H9 (cell line): ENCODE measurements around the gene CXXC1. TPM values are rescaled to one million over a fixed set of nuclear protein-coding genes. Genes with fewer than 3 reads are reported as not detected.

Experiments used
- DNase-seq: peaks from one replicate; pipeline ENCODE4 v3.0.0-alpha.2; 2017
- H2AFZ ChIP-seq: one replicate; pipeline ENCODE4 v1.6.1; 2013; ENCODE audit warnings: mild to moderate bottlenecking, low read length, control low read depth, moderate library complexity
- H2AK5ac ChIP-seq: 2 replicates; pipeline ENCODE4 v1.6.1; 2013; ENCODE audit warnings: low read length, control low read depth, mixed read lengths; ENCODE audit not compliant: insufficient read length
- H2BK120ac ChIP-seq: one replicate; pipeline ENCODE4 v1.6.1; 2013; ENCODE audit warnings: low read depth, mild to moderate bottlenecking, low read length, control low read depth, inconsistent platforms; ENCODE audit not compliant: poor library complexity, severe bottlenecking
- H2BK12ac ChIP-seq: 2 replicates; pipeline ENCODE4 v1.6.1; 2013; ENCODE audit warnings: low read length, control low read depth, mixed read lengths, low read depth; ENCODE audit not compliant: insufficient read length
- H2BK15ac ChIP-seq: 2 replicates; pipeline ENCODE4 v1.6.1; 2013; ENCODE audit warnings: low read depth, low read length, control low read depth
- H2BK20ac ChIP-seq: one replicate; pipeline ENCODE4 v1.6.1; 2013; ENCODE audit warnings: low read depth, mild to moderate bottlenecking, low read length, control low read depth, inconsistent platforms; ENCODE audit not compliant: poor library complexity, severe bottlenecking
- H2BK5ac ChIP-seq: 2 replicates; pipeline ENCODE4 v1.6.1; 2013; ENCODE audit warnings: low read length, control low read depth, mixed read lengths; ENCODE audit not compliant: insufficient read length
- H3K14ac ChIP-seq: 2 replicates; pipeline ENCODE4 v1.6.1; 2013; ENCODE audit warnings: low read length, control low read depth; ENCODE audit not compliant: insufficient read depth
- H3K18ac ChIP-seq: 2 replicates; pipeline ENCODE4 v1.6.1; 2013; ENCODE audit warnings: low read depth, mild to moderate bottlenecking, mixed read lengths, low read length, control low read depth; ENCODE audit not compliant: insufficient read length
- H3K23ac ChIP-seq: 2 replicates; pipeline ENCODE4 v1.6.1; 2013; ENCODE audit warnings: low read length, control low read depth, mixed read lengths, low read depth; ENCODE audit not compliant: insufficient read length
- H3K23me2 ChIP-seq: 2 replicates; pipeline ENCODE4 v1.6.1; 2013; ENCODE audit warnings: low read depth, mild to moderate bottlenecking, mixed read lengths, low read length, control low read depth; ENCODE audit not compliant: insufficient read length, poor library complexity, severe bottlenecking
- H3K27ac ChIP-seq: 2 replicates; pipeline ENCODE4 v1.5.1; 2013; ENCODE audit warnings: low read length, control low read depth, mixed read lengths, low read depth; ENCODE audit not compliant: insufficient read length
- H3K27me3 ChIP-seq: 2 replicates; pipeline ENCODE4 v1.6.1; 2013; ENCODE audit warnings: low read length, control low read depth, inconsistent platforms; ENCODE audit not compliant: insufficient read depth
- H3K4ac ChIP-seq: 2 replicates; pipeline ENCODE4 v1.6.1; 2013; ENCODE audit warnings: low read depth, mild to moderate bottlenecking, control low read depth, inconsistent platforms, low read length, moderate library complexity
- H3K4me1 ChIP-seq: 2 replicates; pipeline ENCODE4 v1.6.1; 2013; ENCODE audit warnings: low read length, control low read depth, inconsistent platforms; ENCODE audit not compliant: insufficient read depth
- H3K4me2 ChIP-seq: 2 replicates; pipeline ENCODE4 v1.6.1; 2013; ENCODE audit warnings: low read length, control low read depth, mixed read lengths; ENCODE audit not compliant: insufficient read length, insufficient read depth
- H3K56ac ChIP-seq: 2 replicates; pipeline ENCODE4 v1.6.1; 2013; ENCODE audit warnings: low read depth, mild to moderate bottlenecking, mixed read lengths, low read length, control low read depth; ENCODE audit not compliant: insufficient read length
- H3K79me1 ChIP-seq: 2 replicates; pipeline ENCODE4 v1.6.1; 2013; ENCODE audit warnings: low read depth, mild to moderate bottlenecking, moderate library complexity, low read length, control low read depth, inconsistent platforms; ENCODE audit not compliant: insufficient read depth, poor library complexity, severe bottlenecking
- H3K79me2 ChIP-seq: 2 replicates; pipeline ENCODE4 v1.6.1; 2013; ENCODE audit warnings: low read length, control low read depth, inconsistent platforms; ENCODE audit not compliant: insufficient read depth
- H3K9ac ChIP-seq: 2 replicates; pipeline ENCODE4 v1.6.1; 2013; ENCODE audit warnings: low read length, control low read depth, mixed read lengths; ENCODE audit not compliant: insufficient read length; ENCODE audit errors: extremely low read depth
- H3K9me3 ChIP-seq: one replicate; pipeline ENCODE4 v1.6.1; 2013; ENCODE audit warnings: low read depth, low read length, inconsistent platforms; ENCODE audit not compliant: control insufficient read depth
- H3T11ph ChIP-seq: one replicate; pipeline ENCODE4 v1.6.1; 2013; ENCODE audit warnings: mild to moderate bottlenecking, low read length, control low read depth, inconsistent platforms
- H4K20me1 ChIP-seq: one replicate; pipeline ENCODE4 v1.6.1; 2013; ENCODE audit not compliant: control insufficient read depth, insufficient read length, insufficient read depth
- H4K5ac ChIP-seq: 2 replicates; pipeline ENCODE4 v1.6.1; 2013; ENCODE audit warnings: low read depth, mild to moderate bottlenecking, mixed read lengths, low read length, control low read depth; ENCODE audit not compliant: insufficient read length
- H4K8ac ChIP-seq: replicated peaks from 2 replicates; pipeline ENCODE4 v1.6.1; 2013; ENCODE audit warnings: low read length, control low read depth, mixed read lengths, low read depth; ENCODE audit not compliant: insufficient read length
- H4K91ac ChIP-seq: 2 replicates; pipeline ENCODE4 v1.6.1; 2013; ENCODE audit warnings: low read depth, mild to moderate bottlenecking, moderate library complexity, mixed read lengths, low read length, control low read depth; ENCODE audit not compliant: insufficient read length
- H3K27ac Mint-ChIP-seq, 3 experiments: 2 replicates in 2 of 3; 3 replicates in 1 of 3; pipeline ENCODE4 v1.8.0; 2020 to 2021; ENCODE audit warnings: mixed read lengths in 3 of 3, mild to moderate bottlenecking in 1 of 3, moderate library complexity in 1 of 3
- H3K27me3 Mint-ChIP-seq: 2 replicates; pipeline ENCODE4 v1.8.0; 2021; ENCODE audit warnings: low read depth, mild to moderate bottlenecking, moderate library complexity, mixed read lengths
- H3K36me3 Mint-ChIP-seq, 3 experiments: 2 replicates in 2 of 3; 3 replicates in 1 of 3; pipeline ENCODE4 v1.8.0; 2020 to 2021; ENCODE audit warnings: low read depth in 3 of 3, mixed read lengths in 3 of 3; ENCODE audit not compliant: insufficient read depth in 1 of 3
- H3K4me1 Mint-ChIP-seq, 2 experiments: 2 replicates each; pipeline ENCODE4 v1.8.0; 2020; ENCODE audit warnings: mixed read lengths in 2 of 2
- H3K4me3 Mint-ChIP-seq, 2 experiments: 2 replicates in 1 of 2; 3 replicates in 1 of 2; pipeline ENCODE4 v1.8.0; 2020 to 2021; ENCODE audit warnings: mild to moderate bottlenecking in 2 of 2, mixed read lengths in 2 of 2, moderate library complexity in 1 of 2
- H3K9me3 Mint-ChIP-seq, 2 experiments: 2 replicates in 1 of 2; 3 replicates in 1 of 2; pipeline ENCODE4 v1.8.0; 2020; ENCODE audit warnings: mild to moderate bottlenecking in 2 of 2, mixed read lengths in 2 of 2, moderate library complexity in 1 of 2
- CTCF ChIP-seq: fragments of 200-600 bp; sonication (generic); conservative IDR thresholded peaks from 3 replicates; pipeline ENCODE4 v1.8.0; 2021; ENCODE audit warnings: antibody characterized with exemption, mild to moderate bottlenecking
- WGBS: extraction: QIAGEN DNeasy Blood & Tissue Kit; methylation state at CpG from one replicate; pipeline ENCODE4 v1.1.7; 2013; ENCODE audit warnings: missing lambda C conversion rate, low lambda C conversion rate, mixed read lengths; ENCODE audit not compliant: insufficient read length; ENCODE audit errors: extremely low coverage; 5-methylcytosine and 5-hydroxymethylcytosine counted together
- total RNA-seq: library from RNA; stranded (reverse); gene quantifications from 2 replicates; pipeline ENCODE4 v1.2.1, GENCODE V29; 2021

CXXC1 gene
- total RNA-seq, 1 experiment from 2014 or later, result 95.9 TPM

- H3K27ac Mint-ChIP-seq, result no peak overlapping the region
- Histone ChIP-seq H4K8ac (no peak overlapping the region), H3K9me3 (no peaks in the 10 kb centered on the region), H3K18ac (no peak overlapping the region), H4K20me1 (no peaks in the 10 kb centered on the region), H4K91ac (no peak overlapping the region), H4K5ac (no peak overlapping the region), H2BK15ac (no peak overlapping the region), H2BK5ac (no peak overlapping the region), H3K79me2 (no peaks in the 10 kb centered on the region), H3K4me2 (no peak overlapping the region), H3K14ac (no peak overlapping the region), H3K23ac (no peak overlapping the region), H2AFZ (no peak overlapping the region), H3K4ac (no peak overlapping the region), H2BK120ac (no peak overlapping the region), H3K56ac (no peak overlapping the region), H3K9ac (no peak overlapping the region), H2BK12ac (no peak overlapping the region), H2AK5ac (no peak overlapping the region), H3K23me2 (no peaks in the 10 kb centered on the region), H3T11ph (no peak overlapping the region), H2BK20ac (no peak overlapping the region), H3K27me3 (no peaks in the 10 kb centered on the region), H3K79me1 (no peaks in the 10 kb centered on the region), H3K4me1 (no peaks in the 10 kb centered on the region), H3K27ac (no peak overlapping the region)
- no peak for DNase-seq
- H3K9me3 Mint-ChIP-seq, result peaks cover 3 to 11% of the 10 kb centered on the region in 2 experiments; a peak in 4 of 5 replicates
- no peak for TF ChIP-seq CTCF
- H3K27me3 Mint-ChIP-seq, result peaks cover 2% of the 10 kb centered on the region
- no CpG with 5 or more reads among the region's 1 CpG for WGBS
- peaks cover 3 to 9% of the 10 kb centered on the region in 2 experiments; a peak in 3 of 4 replicates for H3K4me1 Mint-ChIP-seq
- peaks cover 0 to 8% (median 1%) of the 10 kb centered on the region in 3 experiments; a peak in 4 of 7 replicates for H3K36me3 Mint-ChIP-seq
- H3K4me3 Mint-ChIP-seq, result no peak overlapping the region
Measured at GRCh38 chr18:50331691-50332090, 44.2 kb upstream of the CXXC1 start.
